SHP77 treated with DMSO at 0.1 percent for 48 hours (cell line): ENCODE measurements around the gene FBXO5.

Experiments used
- DNase-seq: peaks from one replicate; lab custom pipeline; 2025; lab: John Stamatoyannopoulos, UW

Gene FBXO5

DNA sequence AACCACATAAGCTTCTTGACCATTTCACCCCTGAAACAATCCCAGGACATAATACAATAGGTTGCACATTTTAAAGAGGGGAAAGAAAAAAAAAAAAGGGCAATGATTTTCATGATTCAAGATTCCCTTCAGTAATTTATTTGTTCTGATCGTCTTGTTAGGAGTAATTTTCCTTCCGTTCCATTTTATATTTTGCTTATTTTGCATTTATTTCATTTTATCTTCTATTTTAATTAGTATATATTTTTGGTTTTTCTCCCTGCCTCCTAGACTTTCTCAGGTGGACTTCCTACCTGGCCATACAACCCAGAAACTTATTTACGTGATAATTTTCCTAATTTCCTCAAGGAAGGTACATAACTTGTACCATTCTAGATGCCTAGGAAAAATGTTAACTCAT, 32.6 kb downstream of the FBXO5 start:
- no peak for DNase-seq

DNA sequence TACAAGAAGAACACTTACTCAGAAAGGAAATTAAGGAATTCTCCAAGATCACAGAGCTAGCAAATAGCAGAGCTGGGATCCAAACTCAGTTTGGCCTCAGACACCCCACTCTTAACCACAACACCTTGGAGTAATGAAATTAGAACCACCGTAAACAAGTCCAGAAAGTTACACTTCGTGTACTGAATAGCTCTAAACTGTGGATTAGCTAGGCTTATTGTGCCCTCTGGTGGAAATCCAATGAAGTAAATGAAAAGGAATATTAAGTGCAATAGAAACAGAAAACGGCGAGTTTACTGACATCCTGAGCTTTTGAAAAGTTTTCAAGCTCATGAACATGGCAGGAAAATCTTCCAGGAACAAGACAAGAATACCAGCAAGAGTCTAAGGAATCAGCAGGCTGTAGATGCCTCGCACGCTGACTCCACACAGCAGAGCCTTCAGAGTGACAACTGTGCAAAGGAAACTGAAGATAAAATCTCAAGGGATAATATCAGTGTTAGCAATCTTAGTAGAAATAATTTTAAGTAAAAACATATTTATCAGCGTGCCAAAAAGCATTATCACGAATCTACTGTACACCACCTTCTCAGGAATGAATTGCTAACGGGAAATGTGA, 34.6 kb downstream of the FBXO5 start:
- peak; percentile 8 for DNase-seq

DNA sequence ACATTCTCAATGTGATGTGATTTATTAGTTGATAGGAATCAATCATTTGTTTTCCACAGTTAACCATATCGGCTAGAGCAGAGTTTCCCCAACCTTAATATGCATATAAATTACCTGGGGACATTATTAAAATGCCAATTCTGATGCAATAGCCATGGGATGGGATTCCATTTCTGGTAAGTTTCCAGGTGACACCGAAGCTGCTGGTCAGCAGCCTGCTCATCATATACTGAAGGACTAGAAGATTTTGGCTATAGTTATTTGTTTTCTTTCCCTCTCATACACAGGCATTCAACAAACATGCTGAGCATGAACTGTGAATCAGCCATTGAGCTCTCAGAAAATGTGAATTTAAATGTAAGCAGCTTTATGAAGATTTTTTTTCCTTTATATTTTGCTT, 35.8 kb downstream of the FBXO5 start:
- DNase-seq: no peak

DNA sequence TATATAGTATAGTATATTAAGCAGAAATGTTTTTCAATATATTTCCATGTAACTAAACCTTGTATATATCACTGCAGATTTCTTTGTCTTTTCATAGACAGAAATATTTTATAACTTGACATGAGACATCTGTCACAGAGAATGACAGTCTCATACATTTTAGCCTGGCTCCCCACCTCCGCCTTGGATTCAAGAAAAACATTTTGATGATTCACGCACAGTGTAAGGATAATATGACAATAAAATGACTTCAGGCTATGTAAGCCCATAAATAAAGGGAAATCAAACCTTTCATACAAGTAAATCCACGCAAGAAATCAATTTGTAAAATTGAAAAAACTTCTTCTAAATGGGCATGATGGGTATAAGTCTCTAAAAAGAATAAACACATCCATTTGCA, 36.4 kb downstream of the FBXO5 start:
- no peak for DNase-seq

DNA sequence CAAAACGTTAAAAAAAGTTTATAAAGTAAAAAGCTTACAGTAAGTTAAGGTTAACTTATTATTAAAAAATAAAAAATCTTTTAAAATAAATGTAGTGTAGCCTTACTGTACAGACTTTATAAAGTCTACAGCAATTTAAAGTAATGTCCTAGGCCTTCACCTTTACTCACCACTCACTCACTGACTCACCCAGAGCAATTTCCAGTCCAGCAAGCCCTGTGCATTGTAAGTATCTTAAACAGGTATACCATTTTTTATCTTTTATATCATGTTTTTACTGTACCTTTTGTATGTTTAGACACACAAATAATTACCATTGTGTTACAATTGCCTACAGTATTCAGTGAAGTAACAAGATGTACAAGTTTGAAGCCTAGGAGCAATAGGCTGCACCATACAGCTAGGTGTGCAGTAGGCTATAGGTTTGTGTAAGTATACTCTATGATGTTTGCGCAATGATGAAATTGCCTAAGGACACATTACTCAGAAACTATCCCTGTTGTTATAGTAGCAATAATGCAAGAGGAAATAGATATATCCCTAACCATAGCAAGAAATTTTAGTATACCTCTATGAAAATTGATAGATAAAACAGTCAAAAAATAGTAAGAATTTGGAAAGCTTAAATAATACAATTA, 39.5 kb downstream of the FBXO5 start:
- DNase-seq: no peak

DNA sequence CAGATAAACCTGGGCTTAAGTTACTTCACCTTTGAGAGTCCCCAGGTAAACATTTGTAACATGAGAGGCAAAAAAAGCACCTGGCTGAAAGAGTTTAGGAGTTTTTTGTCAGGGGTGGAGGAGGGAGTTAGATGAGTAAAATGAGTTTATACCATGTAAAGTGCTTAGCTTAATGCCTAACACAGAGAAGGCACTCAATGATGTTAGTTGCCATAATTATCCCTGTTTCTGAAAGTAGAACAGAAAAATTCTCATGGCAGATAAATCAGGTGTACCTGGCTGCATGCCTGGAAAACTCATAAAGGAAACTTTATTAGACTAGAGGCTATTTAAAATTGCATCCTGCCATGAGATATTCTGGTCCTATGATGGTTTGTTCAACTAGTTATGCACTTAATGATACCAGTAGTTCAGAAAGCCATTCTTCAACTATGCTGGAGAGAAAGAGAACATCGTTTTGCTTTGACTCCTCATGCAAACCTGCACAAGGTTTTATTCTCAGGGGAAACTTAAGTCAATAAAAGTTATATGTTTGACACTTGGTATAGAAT, 40.4 kb downstream of the FBXO5 start:
- no peak for DNase-seq

DNA sequence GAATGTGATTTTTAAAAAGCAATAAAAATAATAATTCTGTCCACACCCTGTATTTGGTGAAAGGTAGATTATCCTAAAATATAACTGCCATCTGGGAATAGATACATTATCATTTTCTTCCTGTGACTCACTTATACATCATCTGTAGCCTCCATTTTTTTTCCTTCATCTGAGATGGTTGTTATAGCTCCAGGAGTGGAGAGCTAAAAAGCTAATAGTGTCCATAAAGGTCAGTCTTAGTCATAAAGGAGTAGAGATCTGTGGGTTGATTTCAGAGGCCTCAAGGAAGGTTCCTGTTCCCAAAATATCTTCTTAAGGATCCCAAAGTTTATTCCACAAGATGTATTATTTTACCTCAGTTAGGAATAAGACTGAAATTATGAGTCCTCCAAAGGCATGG, 41.1 kb downstream of the FBXO5 start:
- DNase-seq: no peak

DNA sequence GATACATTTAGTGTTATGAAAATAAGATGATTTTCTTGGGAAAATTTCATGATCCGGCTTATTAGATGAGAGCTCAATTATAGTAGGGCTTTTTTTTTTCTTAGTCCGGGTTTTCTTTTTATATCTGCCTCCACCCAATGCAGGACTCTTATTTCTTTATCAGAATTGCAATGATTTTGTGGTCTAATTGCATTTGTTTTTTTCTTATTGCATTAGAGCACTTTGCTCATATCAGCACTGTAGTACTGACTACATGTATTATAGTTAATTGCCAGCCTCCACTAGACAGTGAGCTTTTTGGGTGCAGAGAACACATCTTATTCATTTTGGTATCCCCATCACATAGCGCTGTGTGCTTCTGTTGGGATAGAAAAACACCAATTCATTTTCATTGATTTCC, 50.0 kb downstream of the FBXO5 start:
- no peak for DNase-seq

DNA sequence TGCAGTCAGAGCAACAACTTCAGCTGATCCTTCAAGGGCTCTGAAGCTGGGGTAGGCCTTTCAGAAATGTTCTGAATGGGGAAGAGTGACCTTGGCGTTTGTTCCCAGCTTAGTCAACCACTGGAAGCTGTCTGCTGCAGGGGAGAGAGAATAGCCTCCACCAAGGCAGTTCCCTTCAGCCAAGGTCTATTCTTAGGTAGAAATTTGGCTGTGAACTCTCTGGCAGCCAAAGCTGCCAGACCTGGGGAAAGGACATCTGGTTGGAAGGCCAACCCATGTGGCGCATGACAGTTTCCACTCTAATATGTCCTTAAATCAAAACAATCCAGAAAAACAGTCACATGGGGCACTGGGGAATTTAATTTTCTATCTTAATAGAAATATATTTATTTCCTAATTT, 60.1 kb downstream of the FBXO5 start:
- DNase-seq: no peak
